AG04450 (cell line): ENCODE measurements around the gene NPC2. TPM values are rescaled to one million over a fixed set of nuclear protein-coding genes. Genes with fewer than 3 reads are reported as not detected.

Experiments
- CTCF ChIA-PET: fragments of 300-600, 350-600 bp; formaldehyde crosslinking; extraction: SDS; loops from one replicate; lab custom pipeline; 2022; ENCODE audit warnings: antibody characterized with exemption, inconsistent platforms; lab: Charles Lee
- POLR2A ChIA-PET: fragments of 350-600 bp; formaldehyde crosslinking; extraction: SDS; loops from one replicate; lab custom pipeline; 2021; ENCODE audit warnings: antibody characterized with exemption, inconsistent platforms; lab: Yijun Ruan, JAX
- DNase-seq: peaks from one replicate; pipeline ENCODE4 v3.0.0-alpha.2; 2011; ENCODE audit warnings: low read depth, low spot score
- H3K27ac ChIP-seq: one replicate; pipeline ENCODE4 v1.5.1; 2012; ENCODE audit warnings: low read depth, low read length, control low read depth
- H3K27me3 ChIP-seq: one replicate; pipeline ENCODE4 v1.6.0; 2012; ENCODE audit warnings: low read length; ENCODE audit not compliant: control insufficient read depth, insufficient read depth
- H3K4me3 ChIP-seq: 2 replicates; pipeline ENCODE4 v1.5.1; 2011; ENCODE audit warnings: mild to moderate bottlenecking, low read depth, low read length, control low read depth
- H3K9me3 ChIP-seq: 2 replicates; pipeline ENCODE4 v1.5.1; 2012; ENCODE audit warnings: low read length; ENCODE audit not compliant: control insufficient read depth, insufficient read depth
- CTCF ChIP-seq: IDR thresholded peaks from 2 replicates; pipeline ENCODE4 v1.5.1; 2011; ENCODE audit warnings: low read depth, low read length, control low read depth, inconsistent platforms
- polyA plus RNA-seq: library from polyadenylated mRNA; depleted of rRNA; stranded (reverse); fragments of >200 nt; gene quantifications from 2 replicates; pipeline ENCODE4 v1.2.3, GENCODE V29; 2011

NPC2 gene
- polyA plus RNA-seq, 1 experiment, result 197 TPM

DNA sequence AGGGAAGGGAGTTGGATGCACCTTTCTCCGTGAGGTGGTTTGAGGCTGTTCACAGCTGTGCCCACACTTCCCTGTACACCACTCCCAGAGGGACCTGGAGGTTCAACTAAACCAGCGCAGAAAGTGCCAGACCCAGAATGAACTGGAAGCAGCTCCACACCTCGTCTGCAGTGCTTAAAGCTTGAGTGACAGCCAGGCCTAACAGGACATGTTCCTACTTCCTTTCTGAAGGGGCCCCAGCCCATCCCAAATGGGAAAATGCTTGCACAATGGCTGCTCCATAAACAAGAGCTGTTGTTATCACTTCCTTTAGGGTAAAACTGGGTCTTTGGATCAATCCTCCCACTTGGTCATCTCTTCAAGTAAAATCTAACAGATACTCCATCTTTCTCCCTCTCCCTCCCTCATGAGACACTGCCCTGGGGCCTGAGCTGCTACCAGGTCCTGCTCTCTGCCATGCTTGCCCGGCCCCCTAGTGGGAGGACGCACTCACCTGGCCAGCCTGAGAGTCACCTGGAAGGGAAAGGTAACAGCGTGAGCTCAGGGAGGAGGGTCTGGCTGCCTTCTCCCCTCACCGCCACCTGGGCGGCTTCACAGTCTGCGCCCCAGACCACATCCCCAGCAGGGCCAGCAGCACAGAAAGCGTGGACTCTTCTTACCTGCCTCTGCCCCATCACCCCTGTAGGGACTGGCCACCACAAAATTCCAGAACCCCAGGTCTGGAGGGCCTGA lies 33.9 kb upstream of the NPC2 start:
- POLR2A ChIA-PET, result no interaction called here
- Histone ChIP-seq H3K4me3 (no peak overlapping the region), H3K27ac (no peak overlapping the region), H3K27me3 (no peaks in the 10 kb centered on the region), H3K9me3 (no peaks in the 10 kb centered on the region)
- CTCF ChIA-PET, result no interaction called here
- no peak for TF ChIP-seq CTCF
- no peak for DNase-seq

DNA sequence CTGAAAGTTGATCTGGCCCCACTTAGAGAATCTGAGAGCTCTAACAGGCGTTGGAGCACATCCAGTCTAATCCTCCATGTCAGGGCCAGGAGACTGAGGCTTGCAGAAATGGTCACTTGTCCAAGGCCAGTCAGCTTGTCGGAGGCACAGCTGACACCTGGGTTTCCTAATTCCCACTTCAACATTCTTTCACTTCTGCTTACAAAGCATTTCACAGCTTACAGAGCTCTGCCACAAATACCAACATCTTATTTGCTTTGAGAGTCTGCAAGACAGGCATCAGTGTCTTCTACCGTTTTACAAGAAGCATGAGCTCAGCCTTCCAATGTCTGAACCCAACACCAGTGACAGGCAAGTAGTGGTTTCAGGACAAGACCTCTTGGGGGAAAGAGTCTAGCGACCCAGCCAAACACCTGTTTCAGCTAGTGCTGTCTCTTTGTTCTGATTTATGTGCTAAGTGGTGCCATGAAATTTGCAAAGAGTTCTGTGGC lies 32.3 kb upstream of the NPC2 start:
- CTCF ChIA-PET, result no interaction called here
- H3K27me3 ChIP-seq, result no peaks in the 10 kb centered on the region
- no peaks in the 10 kb centered on the region for H3K9me3 ChIP-seq
- DNase-seq, result no peak
- no peak overlapping the region for H3K27ac ChIP-seq
- POLR2A ChIA-PET, result interaction anchor here (0.8 kb wide), 1 partner anchor 91 kb away, joined by 3 read pairs; no protein-coding TSS in a partner anchor
- TF ChIP-seq CTCF, result no peak
- H3K4me3 ChIP-seq, result no peak overlapping the region

DNA sequence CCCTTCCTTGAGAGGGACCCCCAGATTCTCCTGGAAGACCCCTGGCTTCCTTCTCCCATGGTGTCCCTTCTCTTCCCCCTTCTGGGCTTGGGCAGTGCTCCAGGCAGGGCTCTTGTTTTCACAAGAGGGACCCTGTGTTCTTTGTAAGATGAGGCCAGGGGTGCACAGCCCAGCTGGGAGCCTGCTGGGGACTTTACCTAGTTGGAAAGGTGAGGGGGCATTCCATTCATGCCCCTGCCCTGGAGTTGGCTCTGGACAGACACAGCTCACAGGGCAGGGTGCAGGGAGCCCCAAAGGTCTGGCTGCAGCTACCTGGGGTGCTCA lies 31.7 kb upstream of the NPC2 start:
- CTCF ChIA-PET, result interaction anchor here (0.6 to 0.7 kb wide), 2 partner anchors 88 to 269 kb away, joined by 4 to 5 read pairs; no protein-coding TSS in a partner anchor
- peak overlapping the region; percentile 21 for H3K27ac ChIP-seq
- no peaks in the 10 kb centered on the region for H3K27me3 ChIP-seq
- TF ChIP-seq CTCF, result no peak
- H3K9me3 ChIP-seq, result no peaks in the 10 kb centered on the region
- DNase-seq, result no peak
- POLR2A ChIA-PET, result interaction anchor here (0.6 to 0.8 kb wide), 2 partner anchors 90 to 238 kb away, joined by 3 to 5 read pairs; partner anchors contain the start of gene YLPM1
- H3K4me3 ChIP-seq, result no peak overlapping the region

DNA sequence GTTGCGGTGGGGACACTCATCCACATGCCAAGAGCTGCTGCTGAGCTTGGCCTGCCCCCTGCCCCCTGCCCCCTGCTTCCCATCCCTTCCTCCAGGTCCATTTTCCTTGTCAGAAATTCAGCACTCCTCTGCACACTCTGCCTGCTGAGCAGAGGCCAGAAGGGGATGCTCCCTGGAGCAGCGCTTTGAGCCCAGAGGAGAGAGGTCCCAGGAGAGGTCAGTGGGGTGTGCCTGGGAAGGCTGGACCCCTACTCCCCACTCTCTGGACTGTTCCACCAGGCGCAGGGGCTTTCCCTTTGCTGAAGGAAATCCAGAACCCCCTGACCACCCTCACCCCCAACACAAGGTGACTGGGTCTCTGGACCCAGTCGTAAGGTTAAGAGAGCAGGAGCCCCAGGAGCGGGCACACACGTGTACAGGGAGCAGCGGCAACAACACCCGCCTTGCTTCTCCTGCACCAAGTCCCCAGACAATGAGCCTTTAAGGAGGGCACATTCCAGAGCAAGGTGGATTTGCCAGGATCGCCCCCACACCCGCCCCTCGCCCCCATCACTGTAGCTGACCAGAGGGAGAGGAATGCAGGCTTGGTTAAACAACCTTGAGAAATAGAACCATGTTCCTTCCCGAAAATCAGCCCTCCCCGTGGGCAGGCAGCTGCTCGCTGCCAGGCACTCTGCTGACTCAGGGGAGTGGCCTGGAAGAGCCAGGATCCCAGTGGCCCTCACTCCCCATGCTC lies 31.1 kb upstream of the NPC2 start:
- Histone ChIP-seq H3K9me3 (no peaks in the 10 kb centered on the region), H3K27me3 (no peaks in the 10 kb centered on the region), H3K27ac (peak overlapping the region; percentile 21), H3K4me3 (no peak overlapping the region)
- CTCF ChIA-PET, result interaction anchor here (0.6 to 0.7 kb wide), 2 partner anchors 87 to 269 kb away, joined by 4 to 5 read pairs; no protein-coding TSS in a partner anchor
- no peak for DNase-seq
- no peak for TF ChIP-seq CTCF
- POLR2A ChIA-PET, result interaction anchor here (0.6 to 0.8 kb wide), 2 partner anchors 90 to 239 kb away, joined by 3 to 5 read pairs; partner anchors contain the start of gene YLPM1
